LNCaP clone FGC (cell line): Measurements from ENCODE around the gene UBAC2.

Experiments used
- DNase-seq: peaks from one replicate; pipeline ENCODE4 v3.0.0-alpha.2; 2011; ENCODE audit warnings: low read depth
- H3K4me3 ChIP-seq: 2 replicates; pipeline ENCODE4 v1.5.1; 2011; ENCODE audit warnings: mild to moderate bottlenecking, low read depth, low read length, control low read depth
- CTCF ChIP-seq: IDR thresholded peaks from 2 replicates; pipeline ENCODE4 v1.5.1; 2012; ENCODE audit warnings: mild to moderate bottlenecking; ENCODE audit not compliant: control insufficient read depth, insufficient read depth; ENCODE audit errors: extremely low read depth

The UBAC2 gene

GRCh38 chr13:99298056-99298455, 97.4 kb downstream of the UBAC2 start:
- H3K4me3 ChIP-seq = no peak overlapping the region
- DNase-seq = no peak
- TF ChIP-seq CTCF = no peak

- DNase-seq = no peak
- H3K4me3 ChIP-seq = no peak overlapping the region
- TF ChIP-seq CTCF = no peak
Measured at GRCh38 chr13:99299256-99299919, 98.7 kb downstream of the UBAC2 start.

GRCh38 chr13:99299920-99300341, 99.3 kb downstream of the UBAC2 start:
- TF ChIP-seq CTCF = no peak
- no peak overlapping the region for H3K4me3 ChIP-seq
- no peak for DNase-seq

GRCh38 chr13:99301056-99301838, 100.6 kb downstream of the UBAC2 start:
- no peak for TF ChIP-seq CTCF
- H3K4me3 ChIP-seq = no peak overlapping the region
- DNase-seq = no peak

GRCh38 chr13:99301913-99302636, 101.4 kb downstream of the UBAC2 start:
- no peak overlapping the region for H3K4me3 ChIP-seq

More at GRCh38 chr13:99301913-99302636, 101.4 kb downstream of the UBAC2 start:
- DNase-seq = no peak
- TF ChIP-seq CTCF = no peak
